Limb (tissue), 2 donors: ENCODE measurements around the gene ZNF273.
"Not testable (repeated sequence)": the region's sequence is repeated elsewhere in the genome, so short reads cannot be mapped to it uniquely, and the experiment has no call there.

Experiments used
- DNase-seq, 2 donors: peaks; one replicate each; pipeline ENCODE4 v3.0.0-alpha.2; 2016; ENCODE audit errors: extremely low spot score in 2 of 2

ZNF273 gene

GRCh38 chr7:64902806-64903721, at the start of gene ZNF273:
ZNF273 (plus strand) TSS chr7:64903273; CDS start chr7:64903318, 45 bp downstream.
- peak; percentile 90 for DNase-seq

GRCh38 chr7:64853679-64854078, 49.4 kb upstream of the ZNF273 start:
- no peak for DNase-seq

DNA sequence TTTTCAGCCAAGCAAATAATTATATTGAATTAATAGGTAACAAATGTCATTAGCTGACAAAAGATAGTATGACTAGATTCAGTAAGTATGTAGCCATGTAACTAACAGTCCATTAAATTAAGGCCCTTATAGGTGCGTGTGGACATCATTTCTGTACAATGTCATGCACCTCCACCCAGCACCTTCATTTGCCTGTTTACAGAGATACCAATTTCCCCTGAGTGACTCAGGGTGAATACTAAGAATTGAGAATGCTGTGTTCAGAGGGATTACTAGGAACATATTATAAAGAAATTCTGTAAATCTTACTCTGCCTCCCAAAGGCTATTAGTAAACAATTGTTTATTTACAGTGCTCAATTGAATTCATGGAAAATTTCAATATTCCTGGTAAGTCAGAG, 48.1 kb upstream of the ZNF273 start:
- DNase-seq, result no peak

GRCh38 chr7:64863021-64863420, 40.1 kb upstream of the ZNF273 start:
- no peak for DNase-seq

DNA sequence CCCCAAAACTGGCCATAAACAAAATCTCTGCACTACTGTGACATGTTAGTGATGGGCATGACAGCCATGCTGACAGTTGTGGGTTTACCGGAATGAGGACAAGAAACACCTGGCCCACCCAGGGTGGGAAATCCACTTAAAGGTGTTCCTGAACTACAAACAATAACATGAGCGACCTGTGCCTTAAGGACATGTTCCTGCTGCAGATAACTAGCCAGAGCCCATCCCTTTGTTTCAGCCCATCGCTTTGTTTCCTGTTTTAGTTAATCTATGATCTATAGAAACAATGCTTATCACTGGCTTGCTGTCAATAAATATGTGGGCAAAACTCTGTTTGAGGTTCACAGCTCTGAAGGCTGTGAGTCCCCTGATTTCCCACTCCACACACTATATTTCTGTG, 39.5 kb upstream of the ZNF273 start:
- not testable (repeated sequence) for DNase-seq

GRCh38 chr7:64863969-64864368, 39.1 kb upstream of the ZNF273 start:
- no peak for DNase-seq

- DNase-seq, result no peak
Observed at GRCh38 chr7:64867863-64868440, 35.1 kb upstream of the ZNF273 start.

- DNase-seq, result no peak
Observed at GRCh38 chr7:64868499-64868898, 34.6 kb upstream of the ZNF273 start.

- no peak for DNase-seq
Observed at GRCh38 chr7:64869121-64869725, 33.9 kb upstream of the ZNF273 start.

- DNase-seq, result no peak
Observed at GRCh38 chr7:64869912-64870562, 33.0 kb upstream of the ZNF273 start.

GRCh38 chr7:64870656-64871055, 32.4 kb upstream of the ZNF273 start:
- no peak for DNase-seq

- DNase-seq, result no peak
Observed at GRCh38 chr7:64871761-64872160, 31.3 kb upstream of the ZNF273 start.

GRCh38 chr7:64872351-64873154, 30.5 kb upstream of the ZNF273 start:
- no peak for DNase-seq

GRCh38 chr7:64873155-64873500, 29.9 kb upstream of the ZNF273 start:
- DNase-seq, result no peak

DNA sequence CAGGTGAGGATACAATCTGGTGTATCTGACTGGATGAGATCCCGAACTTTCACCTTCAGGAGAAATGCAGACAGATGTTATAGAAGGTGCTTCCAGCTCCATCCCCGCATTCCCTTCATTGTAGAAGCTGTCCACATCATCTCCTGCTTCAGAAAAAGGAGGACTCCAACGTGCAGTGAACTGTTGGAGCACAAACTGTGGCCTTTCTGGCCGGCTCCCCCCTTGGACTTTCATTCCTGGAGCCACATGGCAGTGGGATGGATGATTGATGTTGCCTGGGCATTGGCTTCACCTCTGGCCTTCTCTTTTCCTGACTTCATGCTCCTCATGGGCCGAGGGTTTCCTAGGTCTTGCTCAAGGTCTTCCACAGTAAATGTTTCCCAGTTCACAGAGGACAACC, 29.6 kb upstream of the ZNF273 start:
- no peak for DNase-seq

DNA sequence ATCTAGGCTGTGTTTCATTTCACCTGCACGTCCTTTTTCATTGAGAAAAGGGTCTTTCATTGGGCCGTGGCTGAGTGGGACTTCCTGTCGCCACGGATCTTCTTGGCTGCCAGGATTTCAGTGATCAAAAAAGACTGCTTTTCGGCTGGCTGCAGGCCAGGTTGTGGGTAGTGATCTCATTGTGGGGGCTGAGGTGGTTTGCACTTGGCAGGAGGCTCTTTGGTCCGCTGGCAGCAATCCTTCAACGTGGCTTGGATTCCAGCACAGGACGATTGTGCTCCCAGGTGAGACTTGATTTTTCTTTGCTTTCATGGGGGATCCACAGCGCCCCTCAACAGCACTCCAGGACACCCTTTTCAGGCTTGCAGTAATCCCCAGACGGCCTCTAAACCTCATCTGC, 29.0 kb upstream of the ZNF273 start:
- no peak for DNase-seq

GRCh38 chr7:64874562-64875250, 28.4 kb upstream of the ZNF273 start:
- no peak for DNase-seq

DNA sequence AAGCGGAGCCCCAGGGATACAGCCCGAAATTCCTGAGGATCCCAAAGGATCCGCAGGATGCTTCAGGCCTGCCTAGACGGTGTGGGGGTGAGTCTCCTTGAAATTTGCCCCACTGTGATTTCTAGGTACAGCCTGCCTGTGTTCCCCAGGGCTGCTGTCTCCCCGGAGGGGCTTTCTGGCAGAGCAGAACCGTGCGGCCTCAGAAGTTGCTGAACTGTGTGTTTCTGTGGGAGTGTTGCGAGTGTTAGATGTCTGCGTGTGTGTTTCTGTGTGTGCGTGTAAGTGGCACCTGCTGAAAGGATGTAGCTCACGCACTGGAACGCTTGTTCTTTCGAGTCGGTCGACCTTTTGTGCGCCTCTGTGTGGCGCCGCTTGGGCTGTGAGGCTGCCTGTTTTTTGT, 27.8 kb upstream of the ZNF273 start:
- no peak for DNase-seq

- DNase-seq, result no peak
Observed at GRCh38 chr7:64875658-64876406, 27.2 kb upstream of the ZNF273 start.
